ENCODE results near the gene IRF1.

GRCh38 chr5:132496631-132497487 lies 6.3 kb upstream of the IRF1 start:
- TF ChIP-seq, protein P1, sequence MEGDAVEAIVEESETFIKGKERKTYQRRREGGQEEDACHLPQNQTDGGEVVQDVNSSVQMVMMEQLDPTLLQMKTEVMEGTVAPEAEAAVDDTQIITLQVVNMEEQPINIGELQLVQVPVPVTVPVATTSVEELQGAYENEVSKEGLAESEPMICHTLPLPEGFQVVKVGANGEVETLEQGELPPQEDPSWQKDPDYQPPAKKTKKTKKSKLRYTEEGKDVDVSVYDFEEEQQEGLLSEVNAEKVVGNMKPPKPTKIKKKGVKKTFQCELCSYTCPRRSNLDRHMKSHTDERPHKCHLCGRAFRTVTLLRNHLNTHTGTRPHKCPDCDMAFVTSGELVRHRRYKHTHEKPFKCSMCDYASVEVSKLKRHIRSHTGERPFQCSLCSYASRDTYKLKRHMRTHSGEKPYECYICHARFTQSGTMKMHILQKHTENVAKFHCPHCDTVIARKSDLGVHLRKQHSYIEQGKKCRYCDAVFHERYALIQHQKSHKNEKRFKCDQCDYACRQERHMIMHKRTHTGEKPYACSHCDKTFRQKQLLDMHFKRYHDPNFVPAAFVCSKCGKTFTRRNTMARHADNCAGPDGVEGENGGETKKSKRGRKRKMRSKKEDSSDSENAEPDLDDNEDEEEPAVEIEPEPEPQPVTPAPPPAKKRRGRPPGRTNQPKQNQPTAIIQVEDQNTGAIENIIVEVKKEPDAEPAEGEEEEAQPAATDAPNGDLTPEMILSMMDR (IDR thresholded peaks at IDR 0.05; ENCODE audit: low read depth, low read length, missing input control), result no peak
- TF ChIP-seq GABPA (IDR thresholded peaks at IDR 0.05 in 1 of 2, conservative IDR thresholded peaks at IDR 0.05 in 1 of 2) (no peak), HNF4G (IDR thresholded peaks at IDR 0.05) (no peak), TAF1 (conservative IDR thresholded peaks at IDR 0.05) (no peak)

All from liver (tissue), 3 donors.